Retinal pigment epithelial cell (primary cell): Measurements from ENCODE around the gene SBK2.

Source experiments
- DNase-seq: peaks from one replicate; pipeline ENCODE4 v3.0.0-alpha.2; 2010; ENCODE audit warnings: low read depth
- H3K4me3 ChIP-seq: 2 replicates; pipeline ENCODE4 v1.5.1; 2011; ENCODE audit warnings: mild to moderate bottlenecking, low read length, control low read depth, moderate library complexity
- CTCF ChIP-seq: conservative IDR thresholded peaks from 2 replicates; pipeline ENCODE4 v1.5.1; 2011; ENCODE audit warnings: low read depth, low read length, control low read depth, inconsistent platforms

Gene SBK2

GRCh38 chr19:55552206-55552605 lies 15.3 kb upstream of the SBK2 start:
- TF ChIP-seq CTCF: no peak
- H3K4me3 ChIP-seq: no peak overlapping the region
- no peak for DNase-seq

GRCh38 chr19:55550321-55550650 lies 13.4 kb upstream of the SBK2 start:
- H3K4me3 ChIP-seq: no peak overlapping the region
- no peak for TF ChIP-seq CTCF
- DNase-seq: no peak

- TF ChIP-seq CTCF: no peak
- H3K4me3 ChIP-seq: peak overlapping the region; percentile 4
- peak; percentile 68 for DNase-seq
Observed at GRCh38 chr19:55549500-55550320, 12.8 kb upstream of the SBK2 start.

GRCh38 chr19:55546822-55547614 lies 10.1 kb upstream of the SBK2 start:
- DNase-seq: no peak
- no peak for TF ChIP-seq CTCF
- H3K4me3 ChIP-seq: no peak overlapping the region

GRCh38 chr19:55546011-55546410 lies 9.1 kb upstream of the SBK2 start:
- H3K4me3 ChIP-seq: no peak overlapping the region
- no peak for DNase-seq
- no peak for TF ChIP-seq CTCF

- DNase-seq: no peak
- TF ChIP-seq CTCF: no peak
- H3K4me3 ChIP-seq: no peak within 1 kb of the TSS
Observed at GRCh38 chr19:55545443-55545842, 8.5 kb upstream of the SBK2 start, which contains the start of gene SBK3. Gene SBK3 (minus strand): TSS chr19:55545543. CDS start chr19:55545543, 0 bp downstream.
